Fibroblast of lung (primary cell): ENCODE measurements around the gene ITGA5. TPM values are rescaled to one million over a fixed set of nuclear protein-coding genes. Genes with fewer than 3 reads are reported as not detected.

Experiments used
- DNase-seq, 2 donors: peaks; one replicate each; pipeline versions ENCODE4 v3.0.0 to v3.0.0-alpha.2; 2010; ENCODE audit warnings: low read depth in 2 of 2
- H2AFZ ChIP-seq: 2 replicates; pipeline ENCODE4 v1.5.1; 2012; ENCODE audit warnings: low read length, control low read depth, inconsistent platforms
- H3K27ac ChIP-seq: 2 replicates; pipeline ENCODE4 v1.5.1; 2011; ENCODE audit warnings: low read length, control low read depth; ENCODE audit not compliant: insufficient read depth
- H3K27me3 ChIP-seq: 2 replicates; pipeline ENCODE4 v1.5.1; 2011; ENCODE audit warnings: mild to moderate bottlenecking, low read length; ENCODE audit not compliant: control insufficient read depth, insufficient read depth
- H3K36me3 ChIP-seq: 2 replicates; pipeline ENCODE4 v1.5.1; 2011; ENCODE audit warnings: low read length; ENCODE audit not compliant: control insufficient read depth, insufficient read depth
- H3K4me1 ChIP-seq: 2 replicates; pipeline ENCODE4 v1.5.1; 2011; ENCODE audit warnings: low read length; ENCODE audit not compliant: control insufficient read depth, insufficient read depth; ENCODE audit errors: extremely low read depth
- H3K4me2 ChIP-seq: 2 replicates; pipeline ENCODE4 v1.5.1; 2011; ENCODE audit warnings: low read length, control low read depth; ENCODE audit not compliant: insufficient read depth; ENCODE audit errors: extremely low read depth
- H3K4me3 ChIP-seq, 4 experiments: fragments of 200-600 bp in 1 of 4; sonication (generic) in 1 of 4; replicated peaks in 1 of 4; 2 replicates each; pipeline ENCODE4 v1.5.1; 2011 to 2016; ENCODE audit warnings: low read length in 4 of 4, low read depth in 3 of 4, mild to moderate bottlenecking in 3 of 4, control low read depth in 2 of 4, inconsistent platforms in 1 of 4, mixed read lengths in 1 of 4; ENCODE audit not compliant: insufficient read depth in 1 of 4; ENCODE audit errors: control extremely low read depth in 1 of 4
- H3K79me2 ChIP-seq: 2 replicates; pipeline ENCODE4 v1.5.1; 2012; ENCODE audit warnings: mild to moderate bottlenecking, low read length, inconsistent platforms; ENCODE audit not compliant: control insufficient read depth, insufficient read depth
- H3K9ac ChIP-seq: 2 replicates; pipeline ENCODE4 v1.5.1; 2011; ENCODE audit warnings: mild to moderate bottlenecking, low read length, control low read depth; ENCODE audit not compliant: insufficient read depth
- H3K9me3 ChIP-seq: 2 replicates; pipeline ENCODE4 v1.5.1; 2012; ENCODE audit warnings: low read depth, low read length; ENCODE audit not compliant: control insufficient read depth, insufficient read depth
- H4K20me1 ChIP-seq: 2 replicates; pipeline ENCODE4 v1.5.1; 2011; ENCODE audit warnings: low read length; ENCODE audit not compliant: control insufficient read depth, insufficient read depth; ENCODE audit errors: extremely low read depth
- EZH2 ChIP-seq: IDR thresholded peaks from 2 replicates; pipeline ENCODE4 v1.5.1; 2012; ENCODE audit warnings: low read length, control low read depth, mild to moderate bottlenecking; ENCODE audit errors: missing control alignments
- polyA plus RNA-seq, 2 donors: library from polyadenylated mRNA; depleted of rRNA in 1 of 2; stranded (reverse) in 1 of 2; unstranded in 1 of 2; fragments of >200 nt; gene quantifications; 2 replicates each; pipeline ENCODE4 v1.2.1, GENCODE V29; 2011 to 2012; ENCODE audit warnings: missing spikeins in 1 of 2
- total RNA-seq: library from RNA; depleted of rRNA; stranded (reverse); fragments of >200 nt; gene quantifications from 2 replicates; pipeline ENCODE4 v1.2.1, GENCODE V29; 2014
- TF ChIP-seq, protein P1 (sequence below), 2 donors: IDR thresholded peaks in 1 of 2; conservative IDR thresholded peaks in 1 of 2; 1 replicate in 1 of 2; 2 replicates in 1 of 2; pipeline ENCODE4 v1.5.1; 2011 to 2012; ENCODE audit warnings: low read length in 2 of 2, control low read depth in 1 of 2, inconsistent platforms in 1 of 2, low read depth in 1 of 2, mild to moderate bottlenecking in 1 of 2

ITGA5 gene
- total and polyA plus RNA-seq, 2 donors (not counting 1 experiment from before 2014, with no cell fraction given): 199 to 232 TPM

GRCh38 chr12:54415221-54415929, 3.7 kb downstream of the ITGA5 start:
- Histone ChIP-seq H3K4me2 (peak overlapping the region; percentile 70), H4K20me1 (no peaks in the 10 kb centered on the region), H3K36me3 (peaks cover 3% of the 10 kb centered on the region), H3K27ac (no peak overlapping the region), H3K79me2 (peaks cover 83% of the 10 kb centered on the region), H3K4me1 (peaks cover 46% of the 10 kb centered on the region), H3K27me3 (no peaks in the 10 kb centered on the region), H3K9ac (no peak overlapping the region), H2AFZ (no peak overlapping the region), H3K4me3 (peak overlapping the region in 2 of 4 experiments; percentile 27 to 33), H3K9me3 (no peaks in the 10 kb centered on the region)
- TF ChIP-seq, protein P1, sequence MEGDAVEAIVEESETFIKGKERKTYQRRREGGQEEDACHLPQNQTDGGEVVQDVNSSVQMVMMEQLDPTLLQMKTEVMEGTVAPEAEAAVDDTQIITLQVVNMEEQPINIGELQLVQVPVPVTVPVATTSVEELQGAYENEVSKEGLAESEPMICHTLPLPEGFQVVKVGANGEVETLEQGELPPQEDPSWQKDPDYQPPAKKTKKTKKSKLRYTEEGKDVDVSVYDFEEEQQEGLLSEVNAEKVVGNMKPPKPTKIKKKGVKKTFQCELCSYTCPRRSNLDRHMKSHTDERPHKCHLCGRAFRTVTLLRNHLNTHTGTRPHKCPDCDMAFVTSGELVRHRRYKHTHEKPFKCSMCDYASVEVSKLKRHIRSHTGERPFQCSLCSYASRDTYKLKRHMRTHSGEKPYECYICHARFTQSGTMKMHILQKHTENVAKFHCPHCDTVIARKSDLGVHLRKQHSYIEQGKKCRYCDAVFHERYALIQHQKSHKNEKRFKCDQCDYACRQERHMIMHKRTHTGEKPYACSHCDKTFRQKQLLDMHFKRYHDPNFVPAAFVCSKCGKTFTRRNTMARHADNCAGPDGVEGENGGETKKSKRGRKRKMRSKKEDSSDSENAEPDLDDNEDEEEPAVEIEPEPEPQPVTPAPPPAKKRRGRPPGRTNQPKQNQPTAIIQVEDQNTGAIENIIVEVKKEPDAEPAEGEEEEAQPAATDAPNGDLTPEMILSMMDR (conservative IDR thresholded peaks at IDR 0.05 in 1 of 2, IDR thresholded peaks at IDR 0.05 in 1 of 2; ENCODE audit: low read depth in 1 of 2, low read length in 2 of 2): no peak
- TF ChIP-seq EZH2: no peak
- no peak for DNase-seq

GRCh38 chr12:54413284-54414190, 5.5 kb downstream of the ITGA5 start:
- H3K4me3 ChIP-seq: peak overlapping the region in 3 of 4 experiments; percentile 0 to 28 (median 2)
- H4K20me1 ChIP-seq: no peaks in the 10 kb centered on the region

More at GRCh38 chr12:54413284-54414190, 5.5 kb downstream of the ITGA5 start:
- H3K36me3 ChIP-seq: peaks cover 12% of the 10 kb centered on the region
- peak overlapping the region; percentile 44 for H3K27ac ChIP-seq
- DNase-seq: peak in 1 of 2 donors; percentile 37
- H3K79me2 ChIP-seq: peaks cover 91% of the 10 kb centered on the region
- no peaks in the 10 kb centered on the region for H3K9me3 ChIP-seq
- peak overlapping the region; percentile 54 for H3K4me2 ChIP-seq
- H3K27me3 ChIP-seq: no peaks in the 10 kb centered on the region
- H3K9ac ChIP-seq: peak overlapping the region; percentile 11
- TF ChIP-seq, protein P1 (conservative IDR thresholded peaks at IDR 0.05 in 1 of 2, IDR thresholded peaks at IDR 0.05 in 1 of 2; ENCODE audit: low read depth in 1 of 2, low read length in 2 of 2): no peak
- no peak for TF ChIP-seq EZH2
- no peak overlapping the region for H2AFZ ChIP-seq
- peaks cover 39% of the 10 kb centered on the region for H3K4me1 ChIP-seq
